MCF 10A (cell line): Measurements from ENCODE around the gene RWDD2A. TPM values are rescaled to one million over a fixed set of nuclear protein-coding genes. Genes with fewer than 3 reads are reported as not detected.

Source experiments
- BruUV-seq: library from RNA; stranded (reverse); fragments of 400-500 nt; replicated peaks from 2 replicates; lab custom pipeline; 2021; lab: Mats Ljungman, UMichigan
- CTCF ChIA-PET: fragments of 300-600 bp; sonication (Branson Sonifier 250); formaldehyde crosslinking; extraction: SDS; loops from one replicate; lab custom pipeline; 2021; ENCODE audit warnings: antibody characterized with exemption, inconsistent platforms; lab: Yijun Ruan, JAX
- POLR2A ChIA-PET: fragments of 300-600, 350-650 bp; sonication (Branson Sonifier 250); formaldehyde crosslinking; extraction: SDS; loops from one replicate; lab custom pipeline; 2020; ENCODE audit warnings: antibody characterized with exemption, inconsistent platforms; lab: Yijun Ruan, JAX
- DNase-seq: peaks from one replicate; pipeline ENCODE4 v3.0.0-alpha.2; 2018; ENCODE audit not compliant: unreplicated experiment
- H3K27ac Mint-ChIP-seq: one replicate; pipeline ENCODE4 v1.8.0; 2022; ENCODE audit warnings: mild to moderate bottlenecking, low read depth, mixed read lengths; ENCODE audit not compliant: unreplicated experiment
- H3K27me3 Mint-ChIP-seq: one replicate; pipeline ENCODE4 v1.8.0; 2022; ENCODE audit warnings: mixed read lengths; ENCODE audit not compliant: insufficient read depth, unreplicated experiment
- H3K36me3 Mint-ChIP-seq: one replicate; pipeline ENCODE4 v1.8.0; 2022; ENCODE audit warnings: mild to moderate bottlenecking, moderate library complexity, mixed read lengths; ENCODE audit not compliant: insufficient read depth, unreplicated experiment
- H3K4me1 Mint-ChIP-seq: one replicate; pipeline ENCODE4 v1.8.0; 2022; ENCODE audit warnings: mixed read lengths; ENCODE audit not compliant: insufficient read depth, unreplicated experiment
- H3K4me3 Mint-ChIP-seq: one replicate; pipeline ENCODE4 v1.8.0; 2022; ENCODE audit warnings: mild to moderate bottlenecking, moderate library complexity, mixed read lengths; ENCODE audit not compliant: unreplicated experiment
- H3K9me3 Mint-ChIP-seq: one replicate; pipeline ENCODE4 v1.8.0; 2022; ENCODE audit warnings: mixed read lengths; ENCODE audit not compliant: unreplicated experiment
- intact Hi-C: fragments of 100-400 bp; cut with micrococcal nuclease; formaldehyde crosslinking; loops from 2 replicates; pipeline ENCODE4 v1.14.1; 2022
- total RNA-seq: library from RNA; stranded (reverse); gene quantifications from 2 replicates; pipeline ENCODE4 v1.2.3, GENCODE V29; 2022
- TF ChIP-seq, protein P1 (sequence below): fragments of 200-600 bp; IDR thresholded peaks from one replicate; pipeline ENCODE4 v1.8.0; 2022; ENCODE audit warnings: antibody characterized with exemption, mild to moderate bottlenecking; ENCODE audit not compliant: unreplicated experiment

RWDD2A gene
- total RNA-seq, 1 experiment from 2014 or later = 6.5 TPM

DNA sequence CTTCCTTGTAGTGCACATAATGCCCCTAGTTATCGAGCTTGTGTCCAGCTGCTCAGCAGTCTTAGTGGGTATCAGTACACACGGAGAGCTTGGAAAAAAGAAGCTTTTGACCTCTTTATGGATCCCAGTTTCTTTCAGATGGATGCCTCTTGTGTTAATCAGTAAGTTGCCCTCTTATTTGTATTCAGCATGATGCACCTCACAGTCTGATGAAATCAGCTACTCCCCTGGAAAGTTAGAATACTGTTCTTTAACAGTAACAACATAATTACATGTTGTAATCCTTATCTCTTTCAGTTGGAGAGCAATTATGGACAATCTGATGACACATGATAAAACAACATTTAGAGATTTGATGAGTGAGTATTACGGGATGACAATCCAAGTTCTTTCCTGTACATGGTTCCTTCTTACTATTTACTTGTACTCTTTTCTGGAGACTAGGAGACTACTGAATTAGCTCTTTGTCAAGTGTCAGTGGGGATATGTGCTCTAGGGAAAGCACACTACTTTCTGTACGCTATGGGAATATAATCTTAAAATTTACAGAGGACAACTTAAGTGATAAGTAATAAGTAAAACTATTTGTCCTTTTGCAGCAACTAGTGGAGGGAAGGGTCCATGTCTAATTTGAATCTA, 39.2 kb upstream of the RWDD2A start:
- ChIA-PET CTCF (interaction anchor here (1.1 to 4.5 kb wide), 4 partner anchors 11 to 87 kb away, joined by 3 to 21 read pairs (median 4); partner anchors contain the start of genes DOP1A and UBE3D), POLR2A (interaction anchor here (0.9 kb wide), 1 partner anchor 84 kb away, joined by 3 read pairs; no protein-coding TSS in a partner anchor)
- Mint-ChIP-seq H3K4me1 (no peaks in the 10 kb centered on the region), H3K9me3 (no peaks in the 10 kb centered on the region), H3K36me3 (peaks cover 60% of the 10 kb centered on the region), H3K4me3 (no peak overlapping the region), H3K27ac (no peak overlapping the region), H3K27me3 (no peaks in the 10 kb centered on the region)
- no peak for DNase-seq
- intact Hi-C loops = no loop called here
- TF ChIP-seq, protein P1, sequence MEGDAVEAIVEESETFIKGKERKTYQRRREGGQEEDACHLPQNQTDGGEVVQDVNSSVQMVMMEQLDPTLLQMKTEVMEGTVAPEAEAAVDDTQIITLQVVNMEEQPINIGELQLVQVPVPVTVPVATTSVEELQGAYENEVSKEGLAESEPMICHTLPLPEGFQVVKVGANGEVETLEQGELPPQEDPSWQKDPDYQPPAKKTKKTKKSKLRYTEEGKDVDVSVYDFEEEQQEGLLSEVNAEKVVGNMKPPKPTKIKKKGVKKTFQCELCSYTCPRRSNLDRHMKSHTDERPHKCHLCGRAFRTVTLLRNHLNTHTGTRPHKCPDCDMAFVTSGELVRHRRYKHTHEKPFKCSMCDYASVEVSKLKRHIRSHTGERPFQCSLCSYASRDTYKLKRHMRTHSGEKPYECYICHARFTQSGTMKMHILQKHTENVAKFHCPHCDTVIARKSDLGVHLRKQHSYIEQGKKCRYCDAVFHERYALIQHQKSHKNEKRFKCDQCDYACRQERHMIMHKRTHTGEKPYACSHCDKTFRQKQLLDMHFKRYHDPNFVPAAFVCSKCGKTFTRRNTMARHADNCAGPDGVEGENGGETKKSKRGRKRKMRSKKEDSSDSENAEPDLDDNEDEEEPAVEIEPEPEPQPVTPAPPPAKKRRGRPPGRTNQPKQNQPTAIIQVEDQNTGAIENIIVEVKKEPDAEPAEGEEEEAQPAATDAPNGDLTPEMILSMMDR = no peak
- no TSS peak for BruUV-seq

DNA sequence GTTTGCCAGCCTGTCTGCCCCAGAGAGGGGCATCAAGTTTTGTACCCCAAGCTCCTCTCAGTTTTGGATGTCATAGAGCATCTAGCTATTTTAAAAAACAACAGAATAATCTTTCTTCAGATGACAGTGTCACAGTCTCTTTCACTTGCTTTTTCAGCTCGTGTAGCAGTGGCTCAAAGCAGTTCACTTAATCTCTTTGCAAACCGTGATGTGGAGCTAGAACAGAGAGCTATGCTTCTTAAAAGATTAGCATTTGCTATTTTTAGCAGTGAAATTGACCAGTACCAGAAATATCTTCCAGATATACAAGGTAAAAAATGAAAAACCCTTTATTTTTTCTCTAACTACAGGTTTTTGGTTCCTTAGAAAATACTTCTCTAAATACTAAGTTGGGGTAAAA, 37.4 kb upstream of the RWDD2A start:
- Mint-ChIP-seq H3K27ac (no peak overlapping the region), H3K4me3 (no peak overlapping the region), H3K27me3 (no peaks in the 10 kb centered on the region), H3K4me1 (no peaks in the 10 kb centered on the region), H3K36me3 (peaks cover 62% of the 10 kb centered on the region), H3K9me3 (no peaks in the 10 kb centered on the region)
- TF ChIP-seq, protein P1 = no peak
- ChIA-PET CTCF (interaction anchor here (0.8 to 4.5 kb wide), 2 partner anchors 61 to 89 kb away, joined by 3 to 21 read pairs; partner anchors contain the start of genes DOP1A and UBE3D), POLR2A (interaction anchor here (0.6 kb wide), 1 partner anchor 46 kb away, joined by 3 read pairs; no protein-coding TSS in a partner anchor)
- BruUV-seq = no TSS peak
- intact Hi-C loops = no loop called here
- no peak for DNase-seq

DNA sequence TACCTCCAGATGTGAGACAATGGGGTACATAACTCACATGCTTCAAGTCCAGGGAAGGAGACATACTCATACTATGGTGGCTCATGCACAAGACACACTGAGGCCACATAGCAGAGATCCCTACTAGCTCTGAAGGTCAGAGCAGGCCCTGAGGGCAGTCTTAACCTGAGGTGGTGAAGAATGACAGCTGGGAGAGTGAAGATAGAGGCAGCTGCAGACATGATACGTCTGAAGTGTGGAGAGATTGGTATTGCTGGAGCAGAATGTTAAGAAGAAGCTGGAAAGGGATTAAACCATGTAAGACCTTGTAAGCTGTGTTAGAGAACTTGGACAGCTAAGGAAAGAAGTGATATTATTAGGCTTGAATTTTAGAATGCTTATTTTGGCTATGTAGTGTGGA, 33.0 kb upstream of the RWDD2A start:
- ChIA-PET POLR2A (interaction anchor here (0.6 to 0.9 kb wide), 4 partner anchors 12 to 1015 kb away, joined by 3 read pairs; no protein-coding TSS in a partner anchor), CTCF (interaction anchor here (0.6 to 1.2 kb wide), 2 partner anchors 42 to 94 kb away, joined by 3 read pairs; partner anchors contain the start of gene UBE3D)
- H3K27ac Mint-ChIP-seq = no peak overlapping the region
- H3K36me3 Mint-ChIP-seq = peaks cover 64% of the 10 kb centered on the region
- no TSS peak for BruUV-seq
- DNase-seq = no peak
- no peaks in the 10 kb centered on the region for H3K9me3 Mint-ChIP-seq
- no peak overlapping the region for H3K4me3 Mint-ChIP-seq
- intact Hi-C loops = no loop called here
- H3K27me3 Mint-ChIP-seq = no peaks in the 10 kb centered on the region
- TF ChIP-seq, protein P1 = no peak
- H3K4me1 Mint-ChIP-seq = no peaks in the 10 kb centered on the region

DNA sequence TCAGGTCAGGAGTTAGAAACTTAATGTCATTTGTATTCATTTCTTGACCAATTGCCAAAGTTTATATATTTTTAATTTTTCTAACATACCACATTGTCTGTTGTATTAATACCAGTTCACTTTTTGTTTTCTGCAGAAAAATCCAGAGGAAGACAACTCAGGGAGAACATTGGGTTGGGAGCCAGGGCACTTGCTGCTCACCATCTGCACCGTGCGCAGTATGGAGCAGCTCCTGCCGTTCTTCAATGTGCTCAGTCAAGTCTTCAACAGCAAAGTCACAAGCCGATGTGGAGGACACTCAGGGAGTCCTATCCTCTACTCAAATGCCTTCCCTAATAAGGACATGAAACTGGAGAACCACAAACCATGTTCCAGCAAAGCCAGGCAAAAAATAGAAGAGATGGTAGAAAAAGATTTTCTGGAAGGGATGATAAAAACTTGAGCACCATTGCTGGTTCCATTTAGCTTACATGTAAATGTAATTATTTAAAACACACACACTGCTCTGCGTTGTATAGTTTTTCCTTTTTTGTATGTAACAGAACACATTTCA, 25.4 kb upstream of the RWDD2A start:
- DNase-seq = no peak
- Mint-ChIP-seq H3K27ac (no peak overlapping the region), H3K4me1 (no peaks in the 10 kb centered on the region), H3K9me3 (no peaks in the 10 kb centered on the region), H3K27me3 (no peaks in the 10 kb centered on the region), H3K4me3 (no peak overlapping the region), H3K36me3 (peaks cover 87% of the 10 kb centered on the region)
- no TSS peak for BruUV-seq
- ChIA-PET CTCF (interaction anchor here (0.5 to 2.7 kb wide), 5 partner anchors 9 to 102 kb away, joined by 3 to 21 read pairs (median 3); partner anchors contain the start of genes DOP1A and UBE3D), POLR2A (no interaction called here)
- intact Hi-C loops = no loop called here
- TF ChIP-seq, protein P1 = no peak
